GM18502 (cell line): Measurements from ENCODE around the gene MCF2L2.
"Not testable (repeated sequence)": the region's sequence is repeated elsewhere in the genome, so short reads cannot be mapped to it uniquely, and the experiment has no call there.

Experiments used
- ATAC-seq: cut with Tn5 transposase; IDR thresholded peaks from one replicate; pipeline ENCODE4 v1.9.1; 2021; ENCODE audit warnings: mild to moderate bottlenecking; ENCODE audit not compliant: unreplicated experiment, poor library complexity

Gene MCF2L2

GRCh38 chr3:183193762-183194689 is 234.4 kb downstream of the MCF2L2 start:
- no peak for ATAC-seq

- no peak for ATAC-seq
Measured at GRCh38 chr3:183192650-183193300, 235.6 kb downstream of the MCF2L2 start.

- ATAC-seq = no peak
Measured at GRCh38 chr3:183189641-183190040, 238.8 kb downstream of the MCF2L2 start.

GRCh38 chr3:183188895-183189462 is 239.4 kb downstream of the MCF2L2 start:
- ATAC-seq = peak; percentile 55

GRCh38 chr3:183185696-183186095 is 242.7 kb downstream of the MCF2L2 start:
- ATAC-seq = no peak

GRCh38 chr3:183182732-183183610 is 245.4 kb downstream of the MCF2L2 start:
- no peak for ATAC-seq

- no peak for ATAC-seq
Measured at GRCh38 chr3:183182073-183182472, 246.3 kb downstream of the MCF2L2 start.

GRCh38 chr3:183181606-183182005 is 246.8 kb downstream of the MCF2L2 start:
- ATAC-seq = no peak

- no peak for ATAC-seq
Measured at GRCh38 chr3:183180784-183181295, 247.6 kb downstream of the MCF2L2 start.

- no peak for ATAC-seq
Measured at GRCh38 chr3:183180110-183180783, 248.2 kb downstream of the MCF2L2 start.

- not testable (repeated sequence) for ATAC-seq
Measured at GRCh38 chr3:183179550-183179908, 248.9 kb downstream of the MCF2L2 start.

GRCh38 chr3:183178833-183179549 is 249.4 kb downstream of the MCF2L2 start:
- ATAC-seq = no peak

GRCh38 chr3:183178512-183178832 is 249.9 kb downstream of the MCF2L2 start:
- no peak for ATAC-seq

- no peak for ATAC-seq
Measured at GRCh38 chr3:183172051-183172639, 256.3 kb downstream of the MCF2L2 start.

- ATAC-seq = not testable (repeated sequence)
Measured at GRCh38 chr3:183167975-183168374, 260.4 kb downstream of the MCF2L2 start.

GRCh38 chr3:183163563-183163962 is 264.9 kb downstream of the MCF2L2 start:
- no peak for ATAC-seq

GRCh38 chr3:183161552-183162336 is 266.7 kb downstream of the MCF2L2 start:
- ATAC-seq = peak; percentile 70

GRCh38 chr3:183160616-183161015 is 267.8 kb downstream of the MCF2L2 start:
- ATAC-seq = no peak
